IgD-negative memory B cell (primary cell): Measurements from ENCODE around the gene CATSPERE. TPM values are rescaled to one million over a fixed set of nuclear protein-coding genes. Genes with fewer than 3 reads are reported as not detected.
"Not testable (repeated sequence)": the region's sequence is repeated elsewhere in the genome, so short reads cannot be mapped to it uniquely, and the experiment has no call there.

Experiments
- H3K27ac Mint-ChIP-seq, 3 donors: one replicate each; pipeline ENCODE4 v1.8.0; 2020 to 2022; ENCODE audit warnings: mild to moderate bottlenecking in 3 of 3, mixed read lengths in 3 of 3, moderate library complexity in 1 of 3
- H3K27me3 Mint-ChIP-seq: one replicate; pipeline ENCODE4 v1.8.0; 2021; ENCODE audit warnings: mixed read lengths
- H3K36me3 Mint-ChIP-seq: one replicate; pipeline ENCODE4 v1.8.0; 2020; ENCODE audit warnings: mild to moderate bottlenecking, mixed read lengths
- H3K4me1 Mint-ChIP-seq, 3 donors: one replicate each; pipeline ENCODE4 v1.8.0; 2020 to 2022; ENCODE audit warnings: mixed read lengths in 3 of 3, mild to moderate bottlenecking in 1 of 3
- H3K4me3 Mint-ChIP-seq, 4 donors: one replicate each; pipeline ENCODE4 v1.8.0; 2020 to 2022; ENCODE audit warnings: mild to moderate bottlenecking in 4 of 4, mixed read lengths in 4 of 4, moderate library complexity in 3 of 4
- H3K9me3 Mint-ChIP-seq, 3 donors: one replicate each; pipeline ENCODE4 v1.8.0; 2020 to 2021; ENCODE audit warnings: mixed read lengths in 3 of 3, mild to moderate bottlenecking in 1 of 3
- polyA plus RNA-seq: library from polyadenylated mRNA; unstranded; fragments of 300-500 nt; fragmentation: Illumina TruSeq; gene quantifications from one replicate; pipeline ENCODE4 v1.2.3, GENCODE V29; 2021

CATSPERE gene
- polyA plus RNA-seq, 1 donor from 2014 or later: 0.23 TPM

- Mint-ChIP-seq H3K27me3 (no peaks in the 10 kb centered on the region), H3K4me1 (no peaks in the 10 kb centered on the region), H3K4me3 (peak overlapping the region in 1 of 4 donors; percentile 3), H3K27ac (no peak overlapping the region), H3K9me3 (peaks cover 0 to 19% (median 14%) of the 10 kb centered on the region in 3 donors), H3K36me3 (no peaks in the 10 kb centered on the region)
Measured at GRCh38 chr1:244556263-244556662, 95.2 kb downstream of the CATSPERE start.

- H3K4me1 Mint-ChIP-seq: no peaks in the 10 kb centered on the region
- peaks cover 0 to 15% (median 14%) of the 10 kb centered on the region in 3 donors for H3K9me3 Mint-ChIP-seq
- no peaks in the 10 kb centered on the region for H3K36me3 Mint-ChIP-seq
- H3K4me3 Mint-ChIP-seq: no peak overlapping the region
- H3K27ac Mint-ChIP-seq: no peak overlapping the region
- no peaks in the 10 kb centered on the region for H3K27me3 Mint-ChIP-seq
Measured at GRCh38 chr1:244557565-244557964, 96.5 kb downstream of the CATSPERE start.

GRCh38 chr1:244559561-244559960 lies 98.5 kb downstream of the CATSPERE start:
- Mint-ChIP-seq H3K27ac (no peak overlapping the region), H3K4me3 (no peak overlapping the region), H3K27me3 (no peaks in the 10 kb centered on the region)

GRCh38 chr1:244562877-244563276 lies 101.8 kb downstream of the CATSPERE start:
- not testable (repeated sequence) for H3K27me3 Mint-ChIP-seq, H3K4me1 Mint-ChIP-seq, H3K27ac Mint-ChIP-seq, H3K4me3 Mint-ChIP-seq, H3K36me3 Mint-ChIP-seq, H3K9me3 Mint-ChIP-seq

More at GRCh38 chr1:244559561-244559960, 98.5 kb downstream of the CATSPERE start:
- H3K36me3 Mint-ChIP-seq: no peaks in the 10 kb centered on the region
- H3K4me1 Mint-ChIP-seq: no peaks in the 10 kb centered on the region
- H3K9me3 Mint-ChIP-seq: peaks cover 2 to 18% (median 15%) of the 10 kb centered on the region in 3 donors

GRCh38 chr1:244573768-244574167 lies 112.7 kb downstream of the CATSPERE start:
- Mint-ChIP-seq H3K4me3 (no peak overlapping the region), H3K9me3 (peaks cover 8 to 24% (median 11%) of the 10 kb centered on the region in 3 donors), H3K36me3 (peaks cover 2% of the 10 kb centered on the region), H3K27me3 (peaks cover 2% of the 10 kb centered on the region), H3K27ac (no peak overlapping the region), H3K4me1 (peaks cover 0 to 2% (median 0%) of the 10 kb centered on the region in 3 donors)

- peaks cover 3% of the 10 kb centered on the region for H3K36me3 Mint-ChIP-seq
- H3K27ac Mint-ChIP-seq: no peak overlapping the region
- H3K4me3 Mint-ChIP-seq: no peak overlapping the region
- H3K4me1 Mint-ChIP-seq: no peaks in the 10 kb centered on the region
- H3K27me3 Mint-ChIP-seq: no peaks in the 10 kb centered on the region
- peaks cover 10 to 24% (median 11%) of the 10 kb centered on the region in 3 donors for H3K9me3 Mint-ChIP-seq
Measured at GRCh38 chr1:244576259-244576892, 115.3 kb downstream of the CATSPERE start.

GRCh38 chr1:244578205-244578604 lies 117.1 kb downstream of the CATSPERE start:
- H3K36me3 Mint-ChIP-seq: not testable (repeated sequence)
- H3K9me3 Mint-ChIP-seq: peaks cover 10 to 24% (median 11%) of the 10 kb centered on the region in 3 donors

GRCh38 chr1:244583358-244583982 lies 122.4 kb downstream of the CATSPERE start:
- Mint-ChIP-seq H3K27ac (no peak overlapping the region), H3K9me3 (peaks cover 0 to 5% (median 0%) of the 10 kb centered on the region in 3 donors), H3K4me3 (no peak overlapping the region), H3K4me1 (no peaks in the 10 kb centered on the region), H3K27me3 (peaks cover 3% of the 10 kb centered on the region), H3K36me3 (peaks cover 7% of the 10 kb centered on the region)

More at GRCh38 chr1:244578205-244578604, 117.1 kb downstream of the CATSPERE start:
- not testable (repeated sequence) for H3K27me3 Mint-ChIP-seq, H3K27ac Mint-ChIP-seq, H3K4me1 Mint-ChIP-seq, H3K4me3 Mint-ChIP-seq

GRCh38 chr1:244585867-244586266 lies 124.8 kb downstream of the CATSPERE start:
- H3K4me1 Mint-ChIP-seq: no peaks in the 10 kb centered on the region
- peaks cover 6% of the 10 kb centered on the region for H3K36me3 Mint-ChIP-seq
- no peak overlapping the region for H3K4me3 Mint-ChIP-seq
- H3K9me3 Mint-ChIP-seq: peaks cover 0 to 5% (median under 1%) of the 10 kb centered on the region in 3 donors
- no peak overlapping the region for H3K27ac Mint-ChIP-seq
- peaks cover 3% of the 10 kb centered on the region for H3K27me3 Mint-ChIP-seq

- peaks cover 0 to 5% (median 4%) of the 10 kb centered on the region in 3 donors for H3K9me3 Mint-ChIP-seq
- peaks cover 8% of the 10 kb centered on the region for H3K36me3 Mint-ChIP-seq
- no peaks in the 10 kb centered on the region for H3K27me3 Mint-ChIP-seq
- H3K4me1 Mint-ChIP-seq: no peaks in the 10 kb centered on the region
- H3K27ac Mint-ChIP-seq: no peak overlapping the region
- H3K4me3 Mint-ChIP-seq: no peak overlapping the region
Measured at GRCh38 chr1:244590670-244591069, 129.6 kb downstream of the CATSPERE start.

- Mint-ChIP-seq H3K27ac (no peak overlapping the region), H3K27me3 (peaks cover 10% of the 10 kb centered on the region), H3K4me1 (peaks cover 5 to 7% (median 6%) of the 10 kb centered on the region in 3 donors), H3K4me3 (no peak overlapping the region), H3K36me3 (peaks cover 1% of the 10 kb centered on the region), H3K9me3 (no peaks in the 10 kb centered on the region)
Measured at GRCh38 chr1:244598611-244599010, 137.5 kb downstream of the CATSPERE start.

- Mint-ChIP-seq H3K27me3 (peaks cover 11% of the 10 kb centered on the region), H3K4me3 (no peak overlapping the region), H3K9me3 (no peaks in the 10 kb centered on the region), H3K4me1 (peaks cover 5 to 7% (median 6%) of the 10 kb centered on the region in 3 donors), H3K36me3 (peaks cover 1% of the 10 kb centered on the region), H3K27ac (no peak overlapping the region)
Measured at GRCh38 chr1:244599937-244600350, 138.9 kb downstream of the CATSPERE start.

GRCh38 chr1:244601336-244601735 lies 140.3 kb downstream of the CATSPERE start:
- Mint-ChIP-seq H3K4me3 (no peak overlapping the region), H3K27ac (no peak overlapping the region), H3K4me1 (peaks cover 5 to 7% (median 6%) of the 10 kb centered on the region in 3 donors), H3K9me3 (no peaks in the 10 kb centered on the region), H3K27me3 (peaks cover 14% of the 10 kb centered on the region), H3K36me3 (peaks cover 1% of the 10 kb centered on the region)

GRCh38 chr1:244603498-244603897 lies 142.4 kb downstream of the CATSPERE start:
- H3K9me3 Mint-ChIP-seq: no peaks in the 10 kb centered on the region
- peaks cover 1% of the 10 kb centered on the region for H3K36me3 Mint-ChIP-seq
- H3K4me3 Mint-ChIP-seq: no peak overlapping the region
- H3K4me1 Mint-ChIP-seq: peaks cover 5 to 7% (median 6%) of the 10 kb centered on the region in 3 donors
- H3K27me3 Mint-ChIP-seq: peaks cover 14% of the 10 kb centered on the region
- no peak overlapping the region for H3K27ac Mint-ChIP-seq

GRCh38 chr1:244605835-244606370 lies 144.8 kb downstream of the CATSPERE start:
- Mint-ChIP-seq H3K9me3 (no peaks in the 10 kb centered on the region), H3K4me3 (no peak overlapping the region), H3K36me3 (no peaks in the 10 kb centered on the region), H3K27ac (no peak overlapping the region), H3K27me3 (peaks cover 11% of the 10 kb centered on the region), H3K4me1 (no peaks in the 10 kb centered on the region)
